BJ (cell line): ENCODE data around the gene MZB1. TPM values are rescaled to one million over a fixed set of nuclear protein-coding genes. Genes with fewer than 3 reads are reported as not detected.

Source experiments
- CTCF ChIA-PET: fragments of 350-600 bp; formaldehyde crosslinking; extraction: SDS; loops from one replicate; lab custom pipeline; 2021; ENCODE audit warnings: antibody characterized with exemption, inconsistent platforms; lab: Yijun Ruan, JAX
- POLR2A ChIA-PET: fragments of 300-600 bp; sonication (Branson Sonifier 250); formaldehyde crosslinking; extraction: SDS; loops from one replicate; lab custom pipeline; 2021; ENCODE audit warnings: antibody characterized with exemption; lab: Charles Lee
- DNase-seq: peaks from one replicate; pipeline ENCODE4 v3.0.0-alpha.2; 2011; ENCODE audit warnings: low read depth
- H3K27me3 ChIP-seq: 2 replicates; pipeline ENCODE4 v1.6.0; 2011; ENCODE audit warnings: low read length; ENCODE audit not compliant: control insufficient read depth, insufficient read depth
- H3K36me3 ChIP-seq: 2 replicates; pipeline ENCODE4 v1.5.1; 2011; ENCODE audit warnings: low read length; ENCODE audit not compliant: control insufficient read depth, insufficient read depth
- H3K4me3 ChIP-seq: 2 replicates; pipeline ENCODE4 v1.5.1; 2011; ENCODE audit warnings: low read depth, mild to moderate bottlenecking, control low read depth, low read length
- CTCF ChIP-seq: IDR thresholded peaks from 2 replicates; pipeline ENCODE4 v1.5.1; 2011; ENCODE audit warnings: low read depth, mild to moderate bottlenecking, control low read depth, inconsistent platforms, low read length, moderate library complexity; ENCODE audit not compliant: insufficient read depth
- polyA plus RNA-seq: library from polyadenylated mRNA; depleted of rRNA; stranded (reverse); fragments of >200 nt; gene quantifications from 2 replicates; pipeline ENCODE4 v1.2.3, GENCODE V29; 2011

The MZB1 gene
- polyA plus RNA-seq, 1 experiment, result not detected

GRCh38 chr5:139431706-139432105, 42.0 kb upstream of the MZB1 start:
- TF ChIP-seq CTCF, result no peak
- Histone ChIP-seq H3K36me3 (no peaks in the 10 kb centered on the region), H3K4me3 (no peak overlapping the region), H3K27me3 (no peaks in the 10 kb centered on the region)
- ChIA-PET CTCF (no interaction called here), POLR2A (no interaction called here)
- no peak for DNase-seq

- H3K4me3 ChIP-seq, result no peak overlapping the region
- H3K27me3 ChIP-seq, result no peaks in the 10 kb centered on the region
- H3K36me3 ChIP-seq, result no peaks in the 10 kb centered on the region
- TF ChIP-seq CTCF, result no peak
- POLR2A ChIA-PET, result no interaction called here
- no peak for DNase-seq
- CTCF ChIA-PET, result interaction anchor here (0.6 to 1.1 kb wide), 3 partner anchors 10 to 17 kb away, joined by 3 read pairs; no protein-coding TSS in a partner anchor
Measured at GRCh38 chr5:139430015-139430414, 40.3 kb upstream of the MZB1 start.

- no peaks in the 10 kb centered on the region for H3K27me3 ChIP-seq
- no peak for TF ChIP-seq CTCF
- H3K36me3 ChIP-seq, result 0 out of 2 replicates have a peak, but pooled peaks cover 2% of the 10 kb centered on the region
- H3K4me3 ChIP-seq, result no peak overlapping the region
- CTCF ChIA-PET, result interaction anchor here (0.8 to 3.3 kb wide), 4 partner anchors 19 to 340 kb away, joined by 3 to 40 read pairs (median 4); no protein-coding TSS in a partner anchor
- DNase-seq, result no peak
- POLR2A ChIA-PET, result no interaction called here
Measured at GRCh38 chr5:139426203-139426885, 36.6 kb upstream of the MZB1 start.

- Histone ChIP-seq H3K27me3 (no peaks in the 10 kb centered on the region), H3K4me3 (no peak overlapping the region), H3K36me3 (0 out of 2 replicates have a peak, but pooled peaks cover 2% of the 10 kb centered on the region)
- TF ChIP-seq CTCF, result no peak
- DNase-seq, result no peak
- ChIA-PET CTCF (interaction anchor here (0.8 to 3.3 kb wide), 5 partner anchors 20 to 340 kb away, joined by 3 to 40 read pairs (median 4); no protein-coding TSS in a partner anchor), POLR2A (no interaction called here)
Measured at GRCh38 chr5:139425497-139425896, 35.8 kb upstream of the MZB1 start.

- Histone ChIP-seq H3K27me3 (no peaks in the 10 kb centered on the region), H3K36me3 (peaks cover 5% of the 10 kb centered on the region), H3K4me3 (no peak overlapping the region)
- ChIA-PET POLR2A (no interaction called here), CTCF (interaction anchor here (0.8 to 6.5 kb wide), 27 partner anchors 9 to 344 kb away, joined by 3 to 232 read pairs (median 4); partner anchors contain the start of genes DNAJC18, SPATA24 and STING1)
- no peak for DNase-seq
- TF ChIP-seq CTCF, result peak; percentile 84
Measured at GRCh38 chr5:139422307-139422893, 32.7 kb upstream of the MZB1 start.
